ENCODE measurements around the gene RAET1G.
"Not testable (repeated sequence)": the region's sequence is repeated elsewhere in the genome, so short reads cannot be mapped to it uniquely, and the experiment has no call there.

GRCh38 chr6:149912680-149913079 is 10.2 kb downstream of the RAET1G start:
- not testable (repeated sequence) for TF ChIP-seq CTCF, POLR2A (IDR thresholded peaks at IDR 0.05)
